NCI-H82 (cell line): ENCODE results near the gene LRRC43.
A peak's percentile ranks its signal among the peaks of the same experiment; 100 is the strongest.
"Not testable (repeated sequence)": the region's sequence is repeated elsewhere in the genome, so short reads cannot be mapped to it uniquely, and the experiment has no call there.

Source experiments
- DNase-seq: peaks from one replicate; lab custom pipeline; 2025; lab: John Stamatoyannopoulos, UW

Gene LRRC43

GRCh38 chr12:122192441-122192840 lies 9.5 kb downstream of the LRRC43 start:
- DNase-seq, result no peak

- no peak for DNase-seq
Observed at GRCh38 chr12:122194804-122195203, 11.9 kb downstream of the LRRC43 start.

GRCh38 chr12:122195405-122195804 lies 12.5 kb downstream of the LRRC43 start:
- DNase-seq, result no peak

- DNase-seq, result no peak
Observed at GRCh38 chr12:122197612-122197966, 14.7 kb downstream of the LRRC43 start.

GRCh38 chr12:122199484-122200355 lies 16.8 kb downstream of the LRRC43 start:
- DNase-seq, result no peak

- peak; percentile 19 for DNase-seq
Observed at GRCh38 chr12:122200541-122201175, 17.7 kb downstream of the LRRC43 start.

- DNase-seq, result no peak
Observed at GRCh38 chr12:122201381-122201780, 18.5 kb downstream of the LRRC43 start.

GRCh38 chr12:122202017-122202416 lies 19.1 kb downstream of the LRRC43 start:
- DNase-seq, result peak; percentile 73

- not testable (repeated sequence) for DNase-seq
Observed at GRCh38 chr12:122202811-122203210, 19.9 kb downstream of the LRRC43 start.

- peak; percentile 77 for DNase-seq
Observed at GRCh38 chr12:122203301-122204166, 20.6 kb downstream of the LRRC43 start, which contains the start of gene B3GNT4. Gene B3GNT4 (plus strand): TSS chr12:122203709. CDS start chr12:122204619, 910 bp downstream.

- DNase-seq, result no peak
Observed at GRCh38 chr12:122204167-122205052, 21.5 kb downstream of the LRRC43 start.

- peak; percentile 39 for DNase-seq
Observed at GRCh38 chr12:122205053-122205925, 22.4 kb downstream of the LRRC43 start.

- no peak for DNase-seq
Observed at GRCh38 chr12:122206111-122206881, 23.4 kb downstream of the LRRC43 start.

- no peak for DNase-seq
Observed at GRCh38 chr12:122206976-122207375, 24.1 kb downstream of the LRRC43 start.

GRCh38 chr12:122207391-122207790 lies 24.5 kb downstream of the LRRC43 start:
- no peak for DNase-seq

GRCh38 chr12:122208073-122208820 lies 25.3 kb downstream of the LRRC43 start:
- DNase-seq, result no peak

- DNase-seq, result no peak
Observed at GRCh38 chr12:122215771-122216170, 32.8 kb downstream of the LRRC43 start.

- DNase-seq, result no peak
Observed at GRCh38 chr12:122216445-122216844, 33.5 kb downstream of the LRRC43 start.
